Activated T-helper 2 cell treated with anti-CD3 and anti-CD28 coated beads, Interferon-gamma antibody, Interleukin-2, Interleukin-4, amounts not matched to agents 10 μg/mL and 5 μg/mL and 100 μg/mL, durations not matched to agents 14 hours and 24 hours and 36 hours (primary cell): ENCODE measurements around the gene RASL10A. TPM values are rescaled to one million over a fixed set of nuclear protein-coding genes. Genes with fewer than 3 reads are reported as not detected.

Experiments used
- DNase-seq: peaks from one replicate; pipeline ENCODE4 v3.0.0; 2021; ENCODE audit warnings: low spot score
- H3K27ac Mint-ChIP-seq: one replicate; pipeline ENCODE4 v1.8.0; 2021; ENCODE audit warnings: mixed read lengths
- H3K27me3 Mint-ChIP-seq: one replicate; pipeline ENCODE4 v1.8.0; 2021; ENCODE audit warnings: low read depth, mixed read lengths
- H3K36me3 Mint-ChIP-seq: one replicate; pipeline ENCODE4 v1.8.0; 2021; ENCODE audit warnings: low read depth, mixed read lengths
- H3K4me1 Mint-ChIP-seq: one replicate; pipeline ENCODE4 v1.8.0; 2021; ENCODE audit warnings: low read depth, mixed read lengths
- H3K4me3 Mint-ChIP-seq: one replicate; pipeline ENCODE4 v1.8.0; 2021; ENCODE audit warnings: low read depth, mild to moderate bottlenecking, moderate library complexity, mixed read lengths
- H3K9me3 Mint-ChIP-seq: one replicate; pipeline ENCODE4 v1.8.0; 2021; ENCODE audit warnings: mixed read lengths
- intact Hi-C: fragments of 100-400 bp; cut with micrococcal nuclease; formaldehyde crosslinking; loops from one replicate; pipeline ENCODE4 v1.15.1; 2023
- total RNA-seq: library from RNA; stranded (reverse); gene quantifications from 2 replicates; pipeline ENCODE4 v1.2.3, GENCODE V29; 2022

RASL10A gene
- total RNA-seq, 1 donor from 2014 or later: 0.52 TPM

- H3K36me3 Mint-ChIP-seq: peaks cover 57% of the 10 kb centered on the region
- H3K4me3 Mint-ChIP-seq: no peak overlapping the region
- H3K27me3 Mint-ChIP-seq: no peaks in the 10 kb centered on the region
- no peak for DNase-seq
- no peaks in the 10 kb centered on the region for H3K4me1 Mint-ChIP-seq
- intact Hi-C loops: no loop called here
- H3K27ac Mint-ChIP-seq: no peak overlapping the region
- H3K9me3 Mint-ChIP-seq: no peaks in the 10 kb centered on the region
These were observed 28.6 kb upstream of the RASL10A start for GRCh38 chr22:29344137-29344536.

DNA sequence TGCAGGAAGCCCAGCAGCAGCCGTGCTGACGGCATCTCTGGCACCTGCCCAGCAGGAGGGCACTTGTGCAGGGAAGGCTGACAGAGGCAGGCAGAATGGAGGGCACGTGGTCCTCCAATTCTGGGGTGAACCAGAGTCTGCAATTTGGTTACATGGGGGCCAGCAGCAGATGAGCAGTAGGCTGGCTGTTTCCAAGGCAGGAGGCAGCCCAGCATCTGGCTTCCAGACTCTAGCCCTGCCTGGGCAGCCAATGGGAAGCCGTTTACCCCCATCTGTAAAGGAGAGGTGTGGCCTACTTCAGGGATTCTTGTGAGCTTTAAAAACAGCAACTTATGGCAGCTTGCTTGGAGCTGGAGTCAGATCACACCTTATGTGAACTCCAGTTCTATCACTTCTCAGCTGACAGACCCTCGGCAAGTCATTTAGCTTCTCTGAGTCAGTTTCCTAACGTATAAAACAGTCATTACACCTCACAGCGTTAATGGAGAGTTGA is 27.9 kb upstream of the RASL10A start:
- no peak overlapping the region for H3K27ac Mint-ChIP-seq
- no peaks in the 10 kb centered on the region for H3K27me3 Mint-ChIP-seq
- no peaks in the 10 kb centered on the region for H3K4me1 Mint-ChIP-seq
- DNase-seq: no peak
- intact Hi-C loops: no loop called here
- no peak overlapping the region for H3K4me3 Mint-ChIP-seq
- peaks cover 56% of the 10 kb centered on the region for H3K36me3 Mint-ChIP-seq
- H3K9me3 Mint-ChIP-seq: no peaks in the 10 kb centered on the region

DNA sequence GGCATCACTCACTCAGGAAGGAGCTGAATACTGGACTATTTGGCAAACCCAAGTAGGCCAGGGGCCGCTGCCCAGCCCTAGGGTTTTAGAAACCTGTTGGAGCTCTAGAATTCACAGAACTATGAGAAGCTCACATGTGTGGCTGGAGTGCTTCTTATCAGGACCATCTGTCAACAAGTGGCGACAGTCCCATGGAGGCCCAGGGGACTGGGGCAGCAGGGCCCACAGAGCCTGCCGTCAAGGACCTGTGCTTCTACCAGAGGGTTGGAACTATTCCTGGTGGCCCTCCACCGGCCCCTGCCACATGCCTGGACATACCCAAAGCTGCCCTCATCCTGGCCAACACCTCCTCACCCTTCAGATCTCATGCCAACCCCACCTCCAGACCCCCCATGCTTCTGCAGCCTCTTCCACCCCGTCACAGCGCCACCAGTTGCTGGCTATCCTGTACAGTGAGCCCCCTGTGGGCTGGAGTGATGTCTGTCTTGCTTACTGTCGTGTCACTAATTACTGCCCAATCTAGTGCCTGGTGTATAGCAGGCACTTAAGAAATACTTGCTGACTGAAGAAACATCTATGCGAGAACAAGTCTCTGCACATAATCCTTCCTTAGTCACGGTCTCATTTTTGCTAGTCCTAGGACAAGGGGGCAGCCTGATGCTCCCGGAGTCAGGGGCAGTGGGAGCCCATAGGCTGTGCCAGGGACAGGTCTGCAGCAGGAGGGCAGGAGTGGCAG is 27.2 kb upstream of the RASL10A start:
- no peak for DNase-seq
- peaks cover 54% of the 10 kb centered on the region for H3K36me3 Mint-ChIP-seq
- intact Hi-C loops: no loop called here
- H3K27me3 Mint-ChIP-seq: no peaks in the 10 kb centered on the region
- no peaks in the 10 kb centered on the region for H3K9me3 Mint-ChIP-seq
- no peaks in the 10 kb centered on the region for H3K4me1 Mint-ChIP-seq
- no peak overlapping the region for H3K4me3 Mint-ChIP-seq
- H3K27ac Mint-ChIP-seq: no peak overlapping the region

DNA sequence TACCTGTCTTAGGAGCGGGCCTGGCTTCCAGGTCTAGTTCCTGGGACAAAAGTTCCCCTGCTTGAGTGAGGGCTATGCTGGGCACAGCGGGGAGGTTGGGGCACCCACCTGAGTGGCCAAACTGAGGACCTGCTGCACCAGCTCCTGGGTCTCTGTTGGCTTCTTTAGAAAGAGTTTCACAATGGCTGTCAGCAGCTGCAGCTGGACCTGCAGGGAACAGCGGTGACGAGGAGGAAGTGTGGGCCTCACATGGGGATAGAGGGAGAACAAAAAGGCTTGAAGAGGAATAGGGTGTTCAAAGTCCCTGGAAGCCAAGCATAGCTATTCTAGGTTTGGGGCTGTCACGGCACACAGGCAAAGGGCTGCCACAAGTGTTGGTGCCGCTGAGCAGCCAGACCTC is 26.7 kb upstream of the RASL10A start:
- no peak overlapping the region for H3K4me3 Mint-ChIP-seq
- no peaks in the 10 kb centered on the region for H3K9me3 Mint-ChIP-seq
- intact Hi-C loops: no loop called here
- H3K36me3 Mint-ChIP-seq: peaks cover 50% of the 10 kb centered on the region
- H3K27me3 Mint-ChIP-seq: no peaks in the 10 kb centered on the region
- DNase-seq: no peak
- no peaks in the 10 kb centered on the region for H3K4me1 Mint-ChIP-seq
- no peak overlapping the region for H3K27ac Mint-ChIP-seq

DNA sequence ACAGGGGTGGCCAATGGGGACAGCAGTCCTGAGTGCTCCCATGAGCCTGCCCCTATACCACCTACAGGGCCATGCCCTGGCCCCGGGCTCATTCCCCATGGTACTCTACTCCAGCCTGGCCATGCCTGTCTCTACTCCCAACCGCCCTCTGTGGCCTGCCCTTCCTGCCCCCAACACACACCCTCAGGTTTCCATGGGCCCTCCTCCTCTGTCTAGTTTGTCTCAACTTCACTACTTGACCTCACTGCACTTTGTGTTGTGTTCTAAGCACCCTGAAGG is 26.3 kb upstream of the RASL10A start:
- Mint-ChIP-seq H3K27ac (no peak overlapping the region), H3K9me3 (no peaks in the 10 kb centered on the region), H3K36me3 (peaks cover 46% of the 10 kb centered on the region), H3K27me3 (no peaks in the 10 kb centered on the region), H3K4me3 (no peak overlapping the region), H3K4me1 (no peaks in the 10 kb centered on the region)
- intact Hi-C loops: no loop called here
- DNase-seq: no peak

- peaks cover 45% of the 10 kb centered on the region for H3K36me3 Mint-ChIP-seq
- no peaks in the 10 kb centered on the region for H3K9me3 Mint-ChIP-seq
- intact Hi-C loops: no loop called here
- H3K4me1 Mint-ChIP-seq: no peaks in the 10 kb centered on the region
- no peak overlapping the region for H3K4me3 Mint-ChIP-seq
- H3K27ac Mint-ChIP-seq: no peak overlapping the region
- no peaks in the 10 kb centered on the region for H3K27me3 Mint-ChIP-seq
- no peak for DNase-seq
These were observed 25.8 kb upstream of the RASL10A start for GRCh38 chr22:29341056-29341848.

GRCh38 chr22:29340566-29340965 is 25.1 kb upstream of the RASL10A start:
- intact Hi-C loops: no loop called here
- Mint-ChIP-seq H3K4me1 (no peaks in the 10 kb centered on the region), H3K36me3 (peaks cover 43% of the 10 kb centered on the region), H3K27me3 (no peaks in the 10 kb centered on the region), H3K27ac (no peak overlapping the region), H3K4me3 (no peak overlapping the region), H3K9me3 (no peaks in the 10 kb centered on the region)
- DNase-seq: no peak

GRCh38 chr22:29339381-29340235 is 24.1 kb upstream of the RASL10A start:
- intact Hi-C loops: no loop called here
- H3K27ac Mint-ChIP-seq: no peak overlapping the region
- H3K36me3 Mint-ChIP-seq: peaks cover 46% of the 10 kb centered on the region
- H3K27me3 Mint-ChIP-seq: no peaks in the 10 kb centered on the region
- no peaks in the 10 kb centered on the region for H3K4me1 Mint-ChIP-seq
- H3K9me3 Mint-ChIP-seq: no peaks in the 10 kb centered on the region
- H3K4me3 Mint-ChIP-seq: no peak overlapping the region
- DNase-seq: no peak

- Mint-ChIP-seq H3K9me3 (no peaks in the 10 kb centered on the region), H3K4me3 (no peak overlapping the region), H3K4me1 (no peaks in the 10 kb centered on the region), H3K27me3 (no peaks in the 10 kb centered on the region), H3K36me3 (peaks cover 52% of the 10 kb centered on the region), H3K27ac (no peak overlapping the region)
- DNase-seq: no peak
- intact Hi-C loops: no loop called here
These were observed 22.9 kb upstream of the RASL10A start for GRCh38 chr22:29338398-29338797.

GRCh38 chr22:29337631-29338284 is 22.3 kb upstream of the RASL10A start:
- no peak overlapping the region for H3K4me3 Mint-ChIP-seq
- H3K4me1 Mint-ChIP-seq: no peaks in the 10 kb centered on the region
- H3K27me3 Mint-ChIP-seq: no peaks in the 10 kb centered on the region
- DNase-seq: no peak
- H3K36me3 Mint-ChIP-seq: peaks cover 49% of the 10 kb centered on the region
- H3K9me3 Mint-ChIP-seq: no peaks in the 10 kb centered on the region
- no peak overlapping the region for H3K27ac Mint-ChIP-seq
- intact Hi-C loops: no loop called here

- intact Hi-C loops: no loop called here
- no peaks in the 10 kb centered on the region for H3K27me3 Mint-ChIP-seq
- H3K4me3 Mint-ChIP-seq: no peak overlapping the region
- no peak for DNase-seq
- H3K4me1 Mint-ChIP-seq: no peaks in the 10 kb centered on the region
- H3K36me3 Mint-ChIP-seq: peaks cover 49% of the 10 kb centered on the region
- H3K9me3 Mint-ChIP-seq: no peaks in the 10 kb centered on the region
- no peak overlapping the region for H3K27ac Mint-ChIP-seq
These were observed 21.4 kb upstream of the RASL10A start for GRCh38 chr22:29336751-29337490.

- Mint-ChIP-seq H3K4me1 (no peaks in the 10 kb centered on the region), H3K9me3 (no peaks in the 10 kb centered on the region), H3K27ac (no peak overlapping the region), H3K36me3 (peaks cover 45% of the 10 kb centered on the region), H3K27me3 (no peaks in the 10 kb centered on the region), H3K4me3 (no peak overlapping the region)
- intact Hi-C loops: no loop called here
- DNase-seq: no peak
These were observed 20.2 kb upstream of the RASL10A start for GRCh38 chr22:29335656-29336055.
